SJCRH30 (cell line): ENCODE data around the gene STEAP1. TPM values are rescaled to one million over a fixed set of nuclear protein-coding genes. Genes with fewer than 3 reads are reported as not detected.

Experiments used
- DNase-seq, 2 experiments: peaks; one replicate each; pipeline ENCODE4 v3.0.0-alpha.2; 2015 to 2020
- H3K27ac ChIP-seq: fragments of 250-450 bp; sonication (Bioruptor Pico); 2 replicates; pipeline ENCODE4 v1.5.1; 2020; ENCODE audit warnings: mild to moderate bottlenecking, moderate library complexity
- H3K27me3 ChIP-seq: fragments of 250-450 bp; sonication (Bioruptor Pico); 2 replicates; pipeline ENCODE4 v1.5.1; 2020; ENCODE audit warnings: mild to moderate bottlenecking, moderate library complexity
- H3K36me3 ChIP-seq: fragments of 250-450 bp; sonication (Bioruptor Pico); 2 replicates; pipeline ENCODE4 v1.5.1; 2020; ENCODE audit warnings: mild to moderate bottlenecking, moderate library complexity
- H3K4me1 ChIP-seq: fragments of 250-450 bp; sonication (Bioruptor Pico); 2 replicates; pipeline ENCODE4 v1.5.1; 2020; ENCODE audit warnings: mild to moderate bottlenecking, moderate library complexity
- H3K4me3 ChIP-seq: fragments of 250-450 bp; sonication (Bioruptor Pico); 2 replicates; pipeline ENCODE4 v1.5.1; 2020; ENCODE audit warnings: mild to moderate bottlenecking, moderate library complexity
- H3K9me3 ChIP-seq: fragments of 250-450 bp; sonication (Bioruptor Pico); replicated peaks from 2 replicates; pipeline ENCODE4 v1.5.1; 2020; ENCODE audit warnings: mild to moderate bottlenecking, moderate library complexity
- total RNA-seq: library from RNA; depleted of rRNA; stranded (reverse); fragments of >200 nt; shearing (Covaris generic); gene quantifications from 2 replicates; pipeline ENCODE4 v1.2.3, GENCODE V29; 2014; rRNA removed

STEAP1 gene
- total RNA-seq, 1 experiment from 2014 or later = 0.55 TPM

- H3K27ac ChIP-seq = no peak overlapping the region
Observed at GRCh38 chr7:90213521-90213920, 59.3 kb downstream of the STEAP1 start.

More at GRCh38 chr7:90213521-90213920, 59.3 kb downstream of the STEAP1 start:
- Histone ChIP-seq H3K4me1 (no peaks in the 10 kb centered on the region), H3K36me3 (no peaks in the 10 kb centered on the region), H3K9me3 (no peaks in the 10 kb centered on the region), H3K4me3 (no peak overlapping the region), H3K27me3 (peaks cover 2% of the 10 kb centered on the region; the same call in 1 of the 2 replicates)
- DNase-seq = no peak

Other genes with a start within 250 kb of the STEAP1 start
- gene STEAP2, start 57.3 kb downstream of the STEAP1 start, total RNA-seq = 0.08 and 0.10 TPM in 2 replicates
- gene CFAP69, start 90.7 kb downstream of the STEAP1 start, total RNA-seq = 0.76 and 1.8 TPM in 2 replicates
- not detected in 2 replicates for gene FAM237B, start 166.8 kb downstream of the STEAP1 start, total RNA-seq
- gene GTPBP10, start 192.2 kb downstream of the STEAP1 start, total RNA-seq = 22.4 and 25.1 TPM in 2 replicates
- 39.5 and 44.4 TPM in 2 replicates for gene CLDN12, start 249.0 kb downstream of the STEAP1 start, total RNA-seq